Common myeloid progenitor, CD34-positive (primary cell): Measurements from ENCODE around the gene ECM1. TPM values are rescaled to one million over a fixed set of nuclear protein-coding genes. Genes with fewer than 3 reads are reported as not detected.

Experiments used
- CTCF ChIA-PET: fragments of 350-600 bp; sonication (Branson Sonifier 250); formaldehyde crosslinking; loops from one replicate; lab custom pipeline; 2021; ENCODE audit warnings: antibody characterized with exemption; lab: Charles Lee
- POLR2A ChIA-PET: fragments of 350-600 bp; sonication (Branson Sonifier 250); formaldehyde crosslinking; loops from one replicate; lab custom pipeline; 2021; ENCODE audit warnings: antibody characterized with exemption; lab: Charles Lee
- DNase-seq, 3 donors: peaks; one replicate each; pipeline versions ENCODE4 v3.0.0 to v3.0.0-alpha.2; 2013
- H3K27ac ChIP-seq, 2 experiments: 1 replicate in 1 of 2; 2 replicates in 1 of 2; pipeline ENCODE4 v1.7.0; 2013; ENCODE audit warnings: inconsistent platforms in 2 of 2, low read length in 2 of 2, mild to moderate bottlenecking in 2 of 2, low read depth in 1 of 2, moderate library complexity in 1 of 2; ENCODE audit not compliant: severe bottlenecking in 2 of 2, insufficient read depth in 1 of 2, poor library complexity in 1 of 2
- H3K27me3 ChIP-seq, 5 experiments: replicated peaks in 2 of 5; 1 replicate in 3 of 5; 2 replicates in 2 of 5; pipeline versions ENCODE4 v1.6.1 to v1.7.0; 2013; ENCODE audit warnings: low read length in 4 of 5, mild to moderate bottlenecking in 2 of 5, moderate library complexity in 2 of 5, inconsistent platforms in 1 of 5; ENCODE audit not compliant: insufficient read depth in 5 of 5, control insufficient read depth in 4 of 5
- H3K36me3 ChIP-seq, 4 experiments: 1 replicate in 2 of 4; 2 replicates in 2 of 4; pipeline versions ENCODE4 v1.6.1 to v1.7.0; 2013; ENCODE audit warnings: low read length in 3 of 4, control low read depth in 1 of 4, mild to moderate bottlenecking in 1 of 4; ENCODE audit not compliant: control insufficient read depth in 4 of 4, insufficient read depth in 4 of 4
- H3K4me1 ChIP-seq, 4 experiments: 1 replicate in 3 of 4; 2 replicates in 1 of 4; pipeline versions ENCODE4 v1.6.1 to v1.7.1; 2013; ENCODE audit warnings: low read length in 3 of 4, mild to moderate bottlenecking in 3 of 4, control low read depth in 1 of 4, inconsistent platforms in 1 of 4, moderate library complexity in 1 of 4; ENCODE audit not compliant: control insufficient read depth in 4 of 4, insufficient read depth in 4 of 4; ENCODE audit errors: control extremely low read depth in 1 of 4
- H3K4me3 ChIP-seq, 7 experiments: 1 replicate in 4 of 7; 2 replicates in 3 of 7; pipeline versions ENCODE4 v1.5.1 to v1.7.0; 2013; ENCODE audit warnings: mild to moderate bottlenecking in 7 of 7, low read length in 6 of 7, moderate library complexity in 6 of 7, inconsistent platforms in 2 of 7, low read depth in 2 of 7, control low read depth in 1 of 7; ENCODE audit not compliant: insufficient read depth in 4 of 7, control insufficient read depth in 1 of 7; ENCODE audit errors: extremely low read depth in 1 of 7
- H3K9me3 ChIP-seq, 5 experiments: 1 replicate in 4 of 5; 2 replicates in 1 of 5; pipeline versions ENCODE4 v1.6.1 to v1.7.1; 2013; ENCODE audit warnings: low read length in 4 of 5, mild to moderate bottlenecking in 2 of 5, inconsistent platforms in 1 of 5, low read depth in 1 of 5, moderate library complexity in 1 of 5; ENCODE audit not compliant: control insufficient read depth in 4 of 5, insufficient read depth in 2 of 5; ENCODE audit errors: control extremely low read depth in 1 of 5
- WGBS: methylation state at CpG from one replicate; pipeline ENCODE4 v1.1.5; 2013; ENCODE audit not compliant: insufficient coverage; 5-methylcytosine and 5-hydroxymethylcytosine counted together
- polyA plus RNA-seq: library from polyadenylated mRNA; unstranded; fragments of 120-200 nt; gene quantifications from one replicate; pipeline ENCODE4 v1.2.1, GENCODE V29; 2013

Gene ECM1
- polyA plus RNA-seq = 0.91 TPM

DNA sequence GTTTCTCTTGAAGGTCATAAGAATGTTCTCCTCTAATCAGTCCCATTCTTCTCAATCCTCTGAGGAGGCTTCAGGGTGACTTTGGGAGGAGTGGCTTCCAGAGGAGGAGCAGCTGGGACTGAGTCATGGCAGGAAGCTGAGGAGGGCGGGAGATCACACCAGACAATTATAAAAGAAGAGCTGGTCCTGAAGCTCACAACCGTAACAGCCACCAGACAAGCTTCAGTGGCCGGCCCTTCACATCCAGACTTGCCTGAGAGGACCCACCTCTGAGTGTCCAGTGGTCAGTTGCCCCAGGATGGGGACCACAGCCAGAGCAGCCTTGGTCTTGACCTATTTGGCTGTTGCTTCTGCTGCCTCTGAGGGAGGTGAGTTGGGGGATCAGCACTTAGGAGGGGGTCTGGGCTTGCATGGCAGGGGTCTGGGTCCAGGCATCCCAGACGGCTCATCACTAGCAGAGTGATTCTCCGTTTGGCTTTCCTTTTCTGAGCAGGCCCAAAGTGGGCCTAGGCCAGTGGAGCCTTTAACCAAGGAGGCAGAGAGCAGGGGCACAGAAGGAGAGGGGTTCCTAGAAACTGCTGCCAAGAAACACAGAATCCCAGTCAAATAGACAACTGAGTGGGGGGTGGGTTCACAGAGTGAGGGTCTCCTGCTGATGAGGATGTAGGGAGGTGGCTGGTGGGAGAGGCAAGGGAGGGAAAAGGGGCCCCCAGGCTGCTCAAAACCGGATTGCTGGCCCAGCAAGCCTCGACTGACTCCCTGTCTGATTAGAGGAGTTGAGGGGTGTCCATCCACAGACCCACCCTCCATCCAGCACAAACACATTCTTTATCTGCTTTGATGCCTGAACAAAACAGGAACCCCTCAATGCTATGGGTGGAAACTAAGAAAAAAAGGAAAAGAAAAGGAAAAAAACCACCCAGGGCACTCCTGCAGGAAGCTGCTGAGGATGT, at the start of gene ECM1:
ECM1 (plus strand) TSS at position 198 of the 953 bp plus-strand sequence; CDS start at position 299, 101 bp downstream.
- ChIA-PET CTCF (interaction anchor here (1.0 kb wide), 2 partner anchors 25 to 52 kb away, joined by 3 read pairs; no protein-coding TSS in a partner anchor), POLR2A (no interaction called here)
- Histone ChIP-seq H3K36me3 (peaks cover 10 to 40% (median 24%) of the 10 kb centered on the region in 4 experiments), H3K27ac (peak within 1 kb of the TSS in 1 of 2 experiments; percentile 64), H3K27me3 (no peaks in the 10 kb centered on the region), H3K4me3 (peak within 1 kb of the TSS in 1 of 7 experiments; percentile 3), H3K9me3 (no peaks in the 10 kb centered on the region), H3K4me1 (peaks cover 0 to 19% (median 11%) of the 10 kb centered on the region in 4 experiments)
- WGBS = 62% methylated on average over 5 of the region's 7 CpGs
- peak in 2 of 3 donors; percentile 27 to 28 for DNase-seq

DNA sequence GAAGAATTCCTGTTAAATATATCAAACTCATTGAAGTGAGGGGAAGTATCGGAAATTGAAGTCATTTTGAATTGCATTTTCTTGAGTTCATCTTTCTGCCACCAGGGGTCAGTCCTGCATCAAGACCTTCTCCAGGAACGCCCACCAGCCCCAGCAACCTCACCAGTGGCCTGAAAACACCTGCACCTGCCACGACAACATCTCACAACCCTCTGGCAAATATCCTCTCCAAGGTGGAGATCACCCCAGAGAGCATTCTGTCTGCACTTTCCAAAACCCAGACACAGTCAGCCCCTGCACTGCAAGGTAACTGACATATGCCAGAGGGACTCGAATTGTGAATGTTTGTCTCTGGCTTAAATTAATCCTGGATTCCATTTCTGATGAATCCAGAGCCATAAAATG, 43.5 kb upstream of the ECM1 start:
- Histone ChIP-seq H3K9me3 (no peaks in the 10 kb centered on the region), H3K36me3 (peaks cover 8 to 47% (median 18%) of the 10 kb centered on the region in 4 experiments), H3K27ac (no peak overlapping the region), H3K4me3 (no peak overlapping the region), H3K4me1 (no peaks in the 10 kb centered on the region), H3K27me3 (no peaks in the 10 kb centered on the region)
- peak; percentile 67 to 77 (median 71) for DNase-seq
- WGBS = 42% methylated on average over 3 of the region's 4 CpGs
- POLR2A ChIA-PET = no interaction called here
- CTCF ChIA-PET = interaction anchor here (0.8 to 1.5 kb wide), 5 partner anchors 10 to 65 kb away, joined by 3 to 6 read pairs (median 5); no protein-coding TSS in a partner anchor

DNA sequence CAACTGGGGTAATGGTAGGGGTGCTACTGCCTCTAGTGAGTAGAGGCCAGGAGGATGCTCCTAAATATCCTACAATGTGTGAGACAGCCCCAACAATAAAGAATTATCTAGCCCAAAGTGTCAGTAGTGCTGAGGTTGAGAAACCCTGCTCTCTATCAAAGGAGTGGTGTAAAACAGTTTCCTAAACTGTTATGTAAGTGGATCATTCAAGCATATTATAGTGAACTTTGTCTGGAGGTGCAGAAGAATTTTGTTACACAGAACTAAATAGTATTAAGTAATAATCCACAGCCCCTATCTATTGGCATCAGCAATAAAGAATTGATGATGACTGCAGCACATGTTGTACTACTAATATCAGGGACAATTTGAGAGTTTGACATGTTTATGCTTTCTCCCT, 40.9 kb upstream of the ECM1 start:
- Histone ChIP-seq H3K4me1 (no peaks in the 10 kb centered on the region), H3K27ac (no peak overlapping the region), H3K27me3 (no peaks in the 10 kb centered on the region), H3K4me3 (no peak overlapping the region), H3K36me3 (peaks cover 12 to 49% (median 33%) of the 10 kb centered on the region in 4 experiments), H3K9me3 (no peaks in the 10 kb centered on the region)
- POLR2A ChIA-PET = no interaction called here
- DNase-seq = no peak
- CTCF ChIA-PET = interaction anchor here (0.7 kb wide), 1 partner anchor 13 kb away, joined by 3 read pairs; no protein-coding TSS in a partner anchor

DNA sequence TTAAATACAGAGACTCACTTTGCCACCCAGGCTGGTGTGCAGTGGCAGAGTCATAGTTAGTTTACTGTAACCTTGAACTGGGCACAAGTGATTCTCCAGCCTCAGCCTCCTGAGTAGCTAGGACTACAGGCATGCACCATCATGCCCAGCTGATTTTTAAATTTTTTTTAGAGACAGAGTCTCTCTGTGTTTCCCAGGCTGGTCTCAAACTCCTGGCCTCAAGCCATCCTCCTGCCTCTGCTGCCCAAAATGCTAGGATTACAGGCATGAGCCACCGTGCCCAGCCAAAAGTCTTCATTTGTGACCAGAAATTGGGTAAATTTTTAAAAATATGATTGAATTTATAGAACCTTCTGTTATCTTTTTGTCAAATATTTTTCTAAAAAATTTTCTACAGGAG, 38.6 kb upstream of the ECM1 start:
- DNase-seq = no peak
- CTCF ChIA-PET = interaction anchor here (1.7 kb wide), 1 partner anchor 91 kb away, joined by 4 read pairs; no protein-coding TSS in a partner anchor
- no peaks in the 10 kb centered on the region for H3K9me3 ChIP-seq
- H3K4me3 ChIP-seq = no peak overlapping the region
- H3K4me1 ChIP-seq = no peaks in the 10 kb centered on the region
- H3K27me3 ChIP-seq = no peaks in the 10 kb centered on the region
- WGBS = no CpG with 5 or more reads among the region's 1 CpG
- H3K36me3 ChIP-seq = peaks cover 12 to 59% (median 42%) of the 10 kb centered on the region in 4 experiments
- POLR2A ChIA-PET = interaction anchor here (0.6 kb wide), 1 partner anchor 56 kb away, joined by 3 read pairs; no protein-coding TSS in a partner anchor
- no peak overlapping the region for H3K27ac ChIP-seq

DNA sequence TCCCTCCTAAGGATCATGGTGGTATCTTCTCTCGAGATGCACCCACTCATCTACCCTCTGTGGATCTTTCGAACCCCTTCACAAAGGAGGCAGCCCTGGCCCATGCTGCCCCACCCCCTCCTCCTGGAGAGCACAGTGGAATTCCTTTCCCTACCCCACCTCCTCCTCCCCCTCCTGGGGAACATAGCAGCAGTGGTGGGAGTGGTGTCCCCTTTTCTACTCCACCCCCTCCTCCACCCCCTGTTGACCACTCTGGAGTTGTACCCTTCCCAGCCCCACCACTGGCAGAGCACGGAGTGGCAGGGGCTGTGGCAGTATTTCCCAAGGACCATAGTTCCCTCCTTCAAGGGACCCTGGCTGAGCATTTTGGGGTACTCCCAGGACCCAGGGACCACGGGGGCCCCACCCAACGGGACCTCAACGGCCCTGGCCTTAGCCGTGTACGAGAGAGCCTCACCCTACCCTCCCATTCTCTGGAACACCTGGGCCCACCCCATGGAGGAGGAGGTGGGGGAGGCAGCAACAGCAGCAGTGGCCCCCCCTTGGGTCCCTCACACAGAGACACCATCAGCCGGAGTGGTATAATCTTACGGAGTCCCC, 35.2 kb upstream of the ECM1 start:
- 97% methylated on average over 7 of the region's 10 CpGs for WGBS
- CTCF ChIA-PET = interaction anchor here (1.0 kb wide), 1 partner anchor 9 kb away, joined by 3 read pairs; no protein-coding TSS in a partner anchor

DNA sequence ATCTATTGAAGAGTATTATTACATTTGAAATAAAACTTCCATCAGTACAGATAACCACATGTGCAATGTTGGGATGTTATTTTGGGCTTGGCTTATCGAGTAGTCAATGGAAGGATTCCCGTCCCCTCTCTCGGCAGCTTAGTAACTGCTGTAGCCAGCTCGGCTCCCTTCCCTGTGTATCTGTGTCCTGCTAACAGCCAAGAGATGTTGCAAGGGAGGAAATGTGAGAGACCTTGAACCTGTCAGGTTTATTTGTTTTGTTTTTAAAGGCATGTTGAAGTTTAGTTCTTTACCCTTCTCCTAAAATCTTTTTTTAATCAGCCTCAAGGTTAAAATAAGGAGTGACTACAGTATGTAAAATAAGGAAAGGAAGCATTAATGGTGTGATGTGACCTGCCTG, 34.2 kb upstream of the ECM1 start:
- ChIA-PET CTCF (no interaction called here), POLR2A (no interaction called here)
- DNase-seq = no peak
- Histone ChIP-seq H3K36me3 (peaks cover 8 to 40% (median 31%) of the 10 kb centered on the region in 4 experiments), H3K9me3 (no peaks in the 10 kb centered on the region), H3K4me3 (no peak overlapping the region), H3K27me3 (no peaks in the 10 kb centered on the region), H3K27ac (no peak overlapping the region), H3K4me1 (peaks cover 0 to 2% (median 1%) of the 10 kb centered on the region in 4 experiments)
- 100% methylated on average over 3 of the region's 4 CpGs for WGBS

More for the DNA sequence above, 35.2 kb upstream of the ECM1 start:
- Histone ChIP-seq H3K27ac (no peak overlapping the region), H3K4me1 (peaks cover 0 to 2% (median under 1%) of the 10 kb centered on the region in 4 experiments), H3K4me3 (no peak overlapping the region), H3K36me3 (peaks cover 8 to 42% (median 33%) of the 10 kb centered on the region in 4 experiments), H3K9me3 (no peaks in the 10 kb centered on the region), H3K27me3 (no peaks in the 10 kb centered on the region)
- POLR2A ChIA-PET = no interaction called here
- no peak for DNase-seq
